ENCODE data around the gene NFATC1.

Gene NFATC1

DNA sequence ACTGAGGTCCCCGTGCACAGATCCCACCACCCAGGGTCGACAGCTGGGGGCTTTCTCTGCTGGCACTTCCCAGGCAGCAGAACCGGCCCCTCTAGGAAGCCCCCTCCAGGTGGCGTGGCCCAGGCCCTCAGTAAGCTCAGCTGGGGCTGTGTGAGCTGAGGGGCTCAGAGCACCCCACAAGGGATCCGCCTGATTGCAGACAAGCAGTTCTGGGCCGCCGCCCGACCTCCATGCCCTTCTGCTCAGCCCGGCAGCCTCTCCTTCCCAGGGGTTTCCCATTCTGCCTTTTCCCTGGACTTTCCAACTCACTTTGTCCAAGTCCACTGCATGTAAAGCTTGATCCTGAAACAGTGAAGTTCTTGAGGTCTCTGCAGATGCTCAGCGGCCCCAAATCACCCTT lies 76.4 kb downstream of the NFATC1 start:
- H3K4me3 ChIP-seq (replicated peaks; ENCODE audit: low read depth, low read length): no peak overlapping the region
- DNase-seq (ENCODE audit: extremely low read depth, low read depth): no peak
- TF ChIP-seq, protein P1, sequence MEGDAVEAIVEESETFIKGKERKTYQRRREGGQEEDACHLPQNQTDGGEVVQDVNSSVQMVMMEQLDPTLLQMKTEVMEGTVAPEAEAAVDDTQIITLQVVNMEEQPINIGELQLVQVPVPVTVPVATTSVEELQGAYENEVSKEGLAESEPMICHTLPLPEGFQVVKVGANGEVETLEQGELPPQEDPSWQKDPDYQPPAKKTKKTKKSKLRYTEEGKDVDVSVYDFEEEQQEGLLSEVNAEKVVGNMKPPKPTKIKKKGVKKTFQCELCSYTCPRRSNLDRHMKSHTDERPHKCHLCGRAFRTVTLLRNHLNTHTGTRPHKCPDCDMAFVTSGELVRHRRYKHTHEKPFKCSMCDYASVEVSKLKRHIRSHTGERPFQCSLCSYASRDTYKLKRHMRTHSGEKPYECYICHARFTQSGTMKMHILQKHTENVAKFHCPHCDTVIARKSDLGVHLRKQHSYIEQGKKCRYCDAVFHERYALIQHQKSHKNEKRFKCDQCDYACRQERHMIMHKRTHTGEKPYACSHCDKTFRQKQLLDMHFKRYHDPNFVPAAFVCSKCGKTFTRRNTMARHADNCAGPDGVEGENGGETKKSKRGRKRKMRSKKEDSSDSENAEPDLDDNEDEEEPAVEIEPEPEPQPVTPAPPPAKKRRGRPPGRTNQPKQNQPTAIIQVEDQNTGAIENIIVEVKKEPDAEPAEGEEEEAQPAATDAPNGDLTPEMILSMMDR (IDR thresholded peaks at IDR 0.05; ENCODE audit: low read depth, low read length, missing control alignments): no peak

DNA sequence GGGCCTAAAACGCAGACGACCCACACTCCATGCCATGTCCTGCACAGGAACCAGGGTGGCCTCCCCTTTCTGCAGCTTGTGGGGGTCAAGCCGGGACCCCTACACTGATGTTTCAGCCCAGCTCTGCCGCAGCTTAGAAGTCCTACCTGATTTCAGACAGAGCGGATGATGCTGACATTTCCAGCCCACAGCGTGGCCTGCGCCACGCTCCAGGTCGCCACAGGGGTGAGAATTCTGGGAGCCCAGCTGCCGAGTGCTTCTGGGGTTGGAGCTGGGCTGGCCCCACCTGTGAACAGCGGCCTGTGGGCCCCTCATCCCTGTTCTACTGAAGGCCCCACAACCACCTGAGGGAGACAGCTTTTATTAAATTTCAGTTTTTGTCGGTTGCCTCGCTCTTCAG lies 77.2 kb downstream of the NFATC1 start:
- no peak overlapping the region for H3K4me3 ChIP-seq (replicated peaks; ENCODE audit: low read depth, low read length)
- TF ChIP-seq, protein P1 (IDR thresholded peaks at IDR 0.05; ENCODE audit: low read depth, low read length, missing control alignments): no peak

DNA sequence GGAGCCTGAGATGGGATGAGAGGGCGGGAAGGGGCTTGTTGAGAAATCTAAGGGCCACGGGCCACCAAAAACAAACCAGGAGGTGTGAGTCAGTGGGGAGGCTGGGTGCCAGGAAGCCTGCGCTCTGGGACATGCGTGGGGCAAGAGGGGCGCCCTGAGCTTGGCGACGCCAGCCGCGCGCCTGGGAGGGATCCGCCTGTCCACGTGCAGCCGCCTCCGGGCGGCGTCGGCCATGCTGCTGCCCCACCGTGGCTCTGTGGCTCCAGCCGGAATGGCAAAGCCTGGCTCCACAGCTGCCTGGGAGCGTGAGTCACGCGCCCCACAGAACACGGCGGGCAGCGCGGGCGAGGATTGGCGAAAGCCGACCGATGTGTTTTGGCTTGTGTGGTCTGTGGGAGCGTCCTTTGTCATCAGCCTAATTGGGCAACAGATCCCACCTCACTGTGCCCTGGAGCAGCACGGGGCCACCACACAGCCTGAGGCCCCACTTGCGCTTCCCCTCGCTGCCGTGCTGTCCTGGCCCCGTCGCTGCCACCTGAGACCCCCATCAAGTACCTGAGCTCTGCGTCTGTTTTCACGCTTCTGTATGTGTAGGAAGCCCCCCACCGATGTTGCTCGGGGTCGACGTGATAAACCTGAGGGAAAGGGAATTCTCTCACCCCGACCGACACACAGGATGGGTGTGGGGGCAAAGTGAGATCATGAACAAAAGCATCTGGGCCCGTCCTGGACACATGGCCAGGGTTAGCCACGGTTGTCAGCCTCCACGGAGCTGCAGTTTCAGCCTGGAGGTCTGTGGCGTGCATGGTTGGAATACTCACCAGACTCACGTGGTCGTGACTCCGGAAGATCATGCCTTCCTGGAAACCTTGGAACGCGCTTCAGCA lies 80.5 kb downstream of the NFATC1 start:
- no peak for DNase-seq (ENCODE audit: extremely low read depth, low read depth)
- H3K4me3 ChIP-seq (replicated peaks; ENCODE audit: low read depth, low read length): no peak overlapping the region
- TF ChIP-seq, protein P1 (IDR thresholded peaks at IDR 0.05; ENCODE audit: low read depth, low read length, missing control alignments): no peak

More for the DNA sequence above, 77.2 kb downstream of the NFATC1 start:
- no peak for DNase-seq (ENCODE audit: extremely low read depth, low read depth)

DNA sequence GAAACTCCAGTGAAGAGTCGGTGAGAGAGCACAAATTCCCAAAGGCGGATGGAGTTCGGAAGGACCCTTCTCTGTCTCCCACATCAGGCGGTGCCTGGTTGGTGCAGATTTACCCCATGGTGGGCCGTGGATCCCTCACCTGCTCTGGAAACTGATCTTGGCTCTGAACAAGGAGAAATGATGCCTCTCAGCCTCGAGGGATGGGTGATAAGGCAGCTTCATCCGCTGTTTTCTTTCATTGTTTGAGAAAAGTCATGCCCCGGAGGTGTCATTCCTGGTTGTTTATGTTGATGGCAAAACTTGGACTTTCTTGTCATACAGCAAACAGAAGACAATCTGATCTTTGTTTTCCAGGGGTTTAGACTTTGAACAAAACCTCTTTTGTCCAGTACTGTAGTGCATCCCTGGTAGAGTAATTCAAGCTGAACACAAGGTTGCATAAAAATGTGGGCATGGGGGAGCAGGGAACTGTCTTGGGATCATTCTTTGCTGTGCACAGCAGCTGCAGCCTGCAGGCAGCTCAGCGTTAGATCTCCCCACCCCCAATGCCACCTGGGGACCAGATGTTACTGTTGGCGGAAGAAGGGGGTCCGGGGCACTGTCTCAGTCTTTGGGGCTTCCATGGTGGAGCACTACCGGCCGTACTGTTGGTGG lies 81.3 kb downstream of the NFATC1 start:
- TF ChIP-seq, protein P1 (IDR thresholded peaks at IDR 0.05; ENCODE audit: low read depth, low read length, missing control alignments): no peak
- DNase-seq (ENCODE audit: extremely low read depth, low read depth): no peak

DNA sequence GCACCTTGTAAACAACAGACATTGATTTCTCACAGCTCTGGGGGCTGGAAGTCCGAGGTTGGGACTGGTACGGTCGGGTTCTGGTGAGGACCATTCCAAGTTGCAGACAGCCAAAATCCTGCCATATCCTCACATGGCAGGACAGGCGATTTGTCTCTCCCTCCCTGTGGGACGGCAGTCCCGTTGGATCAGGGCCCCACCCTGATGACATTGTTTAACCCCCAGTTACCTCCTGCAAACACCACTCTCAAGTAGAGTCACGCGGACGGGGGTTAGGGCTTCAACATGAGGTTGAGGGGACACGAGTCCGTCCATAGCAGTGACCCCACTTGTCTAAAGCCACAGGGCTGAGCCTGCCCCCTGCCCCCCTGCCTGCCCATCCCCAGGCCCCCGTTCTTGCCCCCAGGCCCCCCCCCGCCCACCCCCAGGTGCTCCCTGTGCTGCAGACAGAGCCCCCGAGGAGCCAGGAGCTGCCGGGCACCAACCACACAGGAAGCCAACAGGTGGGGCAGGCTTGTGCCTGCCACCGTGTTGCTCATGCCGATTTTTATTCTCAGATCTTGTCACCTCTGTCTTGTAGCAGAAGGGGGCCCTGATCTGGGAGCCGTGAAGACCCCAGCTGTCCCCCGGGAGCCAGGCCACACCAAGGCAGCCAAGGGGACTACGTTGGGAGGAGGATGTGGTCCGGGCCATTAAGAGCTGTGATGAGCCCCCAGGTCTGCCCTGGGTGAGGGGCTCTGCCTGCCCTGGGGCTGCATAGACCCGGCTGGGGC lies 82.2 kb downstream of the NFATC1 start:
- no peak for DNase-seq (ENCODE audit: extremely low read depth, low read depth)

More for the DNA sequence above, 81.3 kb downstream of the NFATC1 start:
- no peak overlapping the region for H3K4me3 ChIP-seq (replicated peaks; ENCODE audit: low read depth, low read length)

More for the DNA sequence above, 82.2 kb downstream of the NFATC1 start:
- TF ChIP-seq, protein P1 (IDR thresholded peaks at IDR 0.05; ENCODE audit: low read depth, low read length, missing control alignments): no peak
- no peak overlapping the region for H3K4me3 ChIP-seq (replicated peaks; ENCODE audit: low read depth, low read length)

All from HFF-Myc (cell line).